Neural crest cell (in vitro differentiated cells): ENCODE data around the gene MYOZ2. TPM values are rescaled to one million over a fixed set of nuclear protein-coding genes. Genes with fewer than 3 reads are reported as not detected.

Experiments
- DNase-seq: peaks from one replicate; pipeline ENCODE4 v3.0.0; 2021; ENCODE audit warnings: low read depth, mixed read lengths, low spot score
- H3K27ac Mint-ChIP-seq: one replicate; pipeline ENCODE4 v1.8.0; 2021; ENCODE audit warnings: mild to moderate bottlenecking, mixed read lengths; ENCODE audit not compliant: unreplicated experiment
- H3K27me3 Mint-ChIP-seq: 2 replicates; pipeline ENCODE4 v1.8.0; 2021; ENCODE audit warnings: low read depth, mild to moderate bottlenecking, mixed read lengths
- H3K36me3 Mint-ChIP-seq: 2 replicates; pipeline ENCODE4 v1.8.0; 2021; ENCODE audit warnings: low read depth, mild to moderate bottlenecking, mixed read lengths
- H3K4me1 Mint-ChIP-seq: 2 replicates; pipeline ENCODE4 v1.8.0; 2021; ENCODE audit warnings: mixed read lengths
- H3K4me3 Mint-ChIP-seq: one replicate; pipeline ENCODE4 v1.8.0; 2021; ENCODE audit warnings: mild to moderate bottlenecking, mixed read lengths
- H3K9me3 Mint-ChIP-seq: 2 replicates; pipeline ENCODE4 v1.8.0; 2021; ENCODE audit warnings: mixed read lengths
- CTCF ChIP-seq: fragments of 200-600 bp; sonication (generic); conservative IDR thresholded peaks from 2 replicates; pipeline ENCODE4 v1.5.0; 2021; ENCODE audit warnings: antibody characterized with exemption, mild to moderate bottlenecking
- total RNA-seq: library from RNA; stranded (reverse); gene quantifications from 2 replicates; pipeline ENCODE4 v1.2.1, GENCODE V29; 2021

The MYOZ2 gene
- total RNA-seq, 1 donor from 2014 or later: not detected

GRCh38 chr4:119210775-119211174 is 75.1 kb downstream of the MYOZ2 start:
- Mint-ChIP-seq H3K36me3 (no peaks in the 10 kb centered on the region), H3K4me3 (peak overlapping the region; percentile 93), H3K27ac (no peak overlapping the region), H3K9me3 (no peaks in the 10 kb centered on the region), H3K4me1 (peaks cover 26% of the 10 kb centered on the region), H3K27me3 (peaks cover 11% of the 10 kb centered on the region)
- no peak for DNase-seq
- TF ChIP-seq CTCF: no peak

DNA sequence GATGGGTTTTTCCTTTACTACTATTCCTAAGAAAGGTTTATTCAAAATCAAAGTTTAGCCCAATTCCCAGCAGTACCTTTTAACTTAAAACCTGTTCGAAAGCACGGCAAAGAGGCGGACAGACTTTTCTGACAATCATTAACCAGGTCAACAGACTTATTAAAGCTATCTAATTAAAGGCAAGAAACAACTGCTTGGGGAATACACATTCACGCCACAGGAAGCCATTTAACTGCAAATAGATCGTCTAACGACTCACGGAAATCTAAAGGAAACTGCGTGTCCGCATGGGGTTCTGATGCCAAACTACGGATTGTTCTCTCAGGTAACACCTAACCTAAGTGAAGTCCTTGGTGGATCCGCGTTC is 76.2 kb downstream of the MYOZ2 start:
- DNase-seq: no peak
- H3K36me3 Mint-ChIP-seq: no peaks in the 10 kb centered on the region
- no peaks in the 10 kb centered on the region for H3K9me3 Mint-ChIP-seq
- TF ChIP-seq CTCF: no peak
- H3K27me3 Mint-ChIP-seq: peaks cover 11% of the 10 kb centered on the region
- H3K27ac Mint-ChIP-seq: peak overlapping the region; percentile 95
- peaks cover 26% of the 10 kb centered on the region for H3K4me1 Mint-ChIP-seq
- peak overlapping the region; percentile 93 for H3K4me3 Mint-ChIP-seq

GRCh38 chr4:119212234-119212963 is 76.8 kb downstream of the MYOZ2 start, which contains the start of gene USP53:
USP53 (plus strand) TSS chr4:119212713; CDS start chr4:119239760, 27,047 bp downstream.
- Mint-ChIP-seq H3K27ac (peak within 1 kb of the TSS; percentile 95), H3K9me3 (no peaks in the 10 kb centered on the region), H3K4me3 (peak within 1 kb of the TSS; percentile 93), H3K4me1 (peaks cover 26% of the 10 kb centered on the region), H3K36me3 (peaks cover 1% of the 10 kb centered on the region), H3K27me3 (peaks cover 11% of the 10 kb centered on the region)
- DNase-seq: peak; percentile 94
- TF ChIP-seq CTCF: no peak

- TF ChIP-seq CTCF: no peak
- H3K27ac Mint-ChIP-seq: peak overlapping the region; percentile 91
- peak overlapping the region; percentile 93 for H3K4me3 Mint-ChIP-seq
- H3K36me3 Mint-ChIP-seq: peaks cover 3% of the 10 kb centered on the region
- peaks cover 11% of the 10 kb centered on the region for H3K27me3 Mint-ChIP-seq
- peak; percentile 76 for DNase-seq
- H3K9me3 Mint-ChIP-seq: no peaks in the 10 kb centered on the region
- peaks cover 26% of the 10 kb centered on the region for H3K4me1 Mint-ChIP-seq
Observed at GRCh38 chr4:119212964-119213606, 77.5 kb downstream of the MYOZ2 start.

GRCh38 chr4:119218093-119218492 is 82.5 kb downstream of the MYOZ2 start:
- TF ChIP-seq CTCF: no peak
- peaks cover under 1% of the 10 kb centered on the region for H3K27me3 Mint-ChIP-seq
- peaks cover 11% of the 10 kb centered on the region for H3K36me3 Mint-ChIP-seq
- DNase-seq: no peak
- peaks cover 4% of the 10 kb centered on the region for H3K9me3 Mint-ChIP-seq
- no peak overlapping the region for H3K27ac Mint-ChIP-seq
- no peak overlapping the region for H3K4me3 Mint-ChIP-seq
- peaks cover 8% of the 10 kb centered on the region for H3K4me1 Mint-ChIP-seq
